ENCODE results near the gene SORCS1. TPM values are rescaled to one million over a fixed set of nuclear protein-coding genes. Genes with fewer than 3 reads are reported as not detected.

SORCS1 gene
- polyA plus RNA-seq, 1 of the 3 experiments (the other 2 are of a cell fraction), result 0.66 TPM

DNA sequence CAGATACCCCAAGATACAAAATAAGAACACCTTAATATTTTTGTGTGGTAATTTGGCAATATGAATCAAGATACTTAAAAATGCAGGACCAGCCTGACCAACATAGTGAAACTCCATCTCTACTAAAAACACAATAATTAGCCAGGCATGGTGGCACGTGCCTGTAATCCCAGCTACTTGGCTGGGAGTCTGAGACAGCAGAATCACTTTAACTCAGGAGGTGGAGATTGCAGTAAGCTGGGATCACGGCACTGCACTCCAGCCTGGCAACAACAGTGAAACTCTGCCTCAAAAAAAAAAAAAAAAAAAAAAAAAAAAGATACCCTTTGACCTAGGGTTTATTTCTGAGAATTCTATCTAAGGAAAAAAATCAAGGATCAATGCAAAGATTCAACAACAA lies 450.7 kb downstream of the SORCS1 start:
- ChIA-PET POLR2A (interaction anchor here (0.9 kb wide), 1 partner anchor 451 kb away, joined by 3 read pairs; the partner anchor contains the start of gene SORCS1), CTCF (interaction anchor here (0.8 to 3.3 kb wide), 3 partner anchors 11 to 322 kb away, joined by 3 to 15 read pairs (median 3); no protein-coding TSS in a partner anchor)
- no peak for DNase-seq
- peak overlapping the region in 1 of 2 experiments; percentile 99; a peak in 2 of 4 replicates for H3K27ac ChIP-seq (ENCODE audit: low read depth in 2 of 2, low read length in 1 of 2)
- H3K4me2 ChIP-seq, result no peak overlapping the region
- H4K20me1 ChIP-seq (ENCODE audit: insufficient read depth), result no peaks in the 10 kb centered on the region
- no peaks in the 10 kb centered on the region for H3K27me3 ChIP-seq (ENCODE audit: insufficient read depth)
- peaks cover 0 to 18% of the 10 kb centered on the region in 2 experiments; a peak in 2 of 4 replicates for H3K4me1 ChIP-seq (ENCODE audit: control insufficient read depth in 1 of 2, insufficient read depth in 2 of 2, low read depth in 1 of 2, low read length in 1 of 2)
- no peaks in the 10 kb centered on the region for H3K79me2 ChIP-seq (ENCODE audit: insufficient read depth)
- no peak overlapping the region for H3K4me3 ChIP-seq (ENCODE audit: low read depth in 2 of 2, low read length in 1 of 2)
- H3K9ac ChIP-seq, result no peak overlapping the region
- H3K9me3 ChIP-seq, result no peaks in the 10 kb centered on the region
- H3F3A ChIP-seq (replicated peaks; ENCODE audit: insufficient read depth), result no peaks in the 10 kb centered on the region
- 25% methylated on average over 2 of the region's 2 CpGs for WGBS (ENCODE audit: low lambda C conversion rate)
- TF ChIP-seq RAD21 (IDR thresholded peaks at IDR 0.05; ENCODE audit: low read length) (0 out of 2 replicates have a peak, but pooled peaks have one; percentile 6), SIN3A (IDR thresholded peaks at IDR 0.05; ENCODE audit: borderline replicate concordance, low read depth, low read length) (no peak), YY1 (IDR thresholded peaks at IDR 0.05; ENCODE audit: low read depth) (no peak)
- TF ChIP-seq, protein P1, sequence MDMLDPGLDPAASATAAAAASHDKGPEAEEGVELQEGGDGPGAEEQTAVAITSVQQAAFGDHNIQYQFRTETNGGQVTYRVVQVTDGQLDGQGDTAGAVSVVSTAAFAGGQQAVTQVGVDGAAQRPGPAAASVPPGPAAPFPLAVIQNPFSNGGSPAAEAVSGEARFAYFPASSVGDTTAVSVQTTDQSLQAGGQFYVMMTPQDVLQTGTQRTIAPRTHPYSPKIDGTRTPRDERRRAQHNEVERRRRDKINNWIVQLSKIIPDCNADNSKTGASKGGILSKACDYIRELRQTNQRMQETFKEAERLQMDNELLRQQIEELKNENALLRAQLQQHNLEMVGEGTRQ (IDR thresholded peaks at IDR 0.05; ENCODE audit: borderline replicate concordance, low read depth, low read length), result no peak
- H3K9me2 ChIP-seq, result no peaks in the 10 kb centered on the region
- no peaks in the 10 kb centered on the region for H3K36me3 ChIP-seq (replicated peaks in 1 of 2; ENCODE audit: control insufficient read depth in 1 of 2, insufficient read depth in 2 of 2, low read length in 1 of 2)
- H2AFZ ChIP-seq (ENCODE audit: low read depth), result no peak overlapping the region

DNA sequence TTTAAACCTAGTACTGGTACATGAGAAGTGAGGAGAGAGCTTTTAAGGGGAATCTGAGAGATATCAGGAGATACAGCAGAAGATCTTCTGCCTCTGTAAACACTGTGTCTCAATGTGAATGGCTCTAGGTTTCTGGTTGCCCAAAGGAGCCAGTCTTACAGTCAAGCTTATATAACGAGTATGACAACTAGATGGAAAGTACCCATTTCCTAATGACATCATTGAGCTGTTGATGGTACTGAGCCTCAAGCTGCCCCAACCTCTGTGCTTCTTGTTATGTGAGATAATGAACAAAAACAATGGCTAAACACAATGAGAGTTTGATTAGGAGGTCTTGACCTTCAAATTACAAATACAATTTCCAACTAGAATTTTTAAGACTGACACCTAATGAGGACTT lies 451.5 kb downstream of the SORCS1 start:
- Histone ChIP-seq H4K20me1 (ENCODE audit: insufficient read depth) (no peaks in the 10 kb centered on the region), H3K4me3 (ENCODE audit: low read depth in 2 of 2, low read length in 1 of 2) (no peak overlapping the region), H3K79me2 (ENCODE audit: insufficient read depth) (no peaks in the 10 kb centered on the region), H2AFZ (ENCODE audit: low read depth) (no peak overlapping the region), H3K27ac (ENCODE audit: low read depth in 2 of 2, low read length in 1 of 2) (peak overlapping the region in 1 of 2 experiments; percentile 99; a peak in 2 of 4 replicates), H3K4me2 (no peak overlapping the region), H3K9me3 (no peaks in the 10 kb centered on the region), H3K36me3 (replicated peaks in 1 of 2; ENCODE audit: control insufficient read depth in 1 of 2, insufficient read depth in 2 of 2, low read length in 1 of 2) (no peaks in the 10 kb centered on the region), H3K9ac (no peak overlapping the region), H3K4me1 (ENCODE audit: control insufficient read depth in 1 of 2, insufficient read depth in 2 of 2, low read depth in 1 of 2, low read length in 1 of 2) (peaks cover 0 to 21% of the 10 kb centered on the region in 2 experiments; a peak in 2 of 4 replicates), H3K27me3 (ENCODE audit: insufficient read depth) (no peaks in the 10 kb centered on the region), H3K9me2 (no peaks in the 10 kb centered on the region), H3F3A (replicated peaks; ENCODE audit: insufficient read depth) (no peaks in the 10 kb centered on the region)
- ChIA-PET POLR2A (interaction anchor here (0.9 kb wide), 1 partner anchor 451 kb away, joined by 3 read pairs; the partner anchor contains the start of gene SORCS1), CTCF (interaction anchor here (0.6 to 3.3 kb wide), 4 partner anchors 11 to 1500 kb away, joined by 3 to 15 read pairs (median 4); no protein-coding TSS in a partner anchor)
- WGBS (ENCODE audit: low lambda C conversion rate), result 0% methylated on average over 1 of the region's 1 CpG
- no peak for TF ChIP-seq GATA2 (CRISPR knock-in tag; IDR thresholded peaks at IDR 0.05)
- no peak for TF ChIP-seq TAF1 (IDR thresholded peaks at IDR 0.05; ENCODE audit: borderline replicate concordance, low read depth, low read length)
- TF ChIP-seq, protein P2, sequence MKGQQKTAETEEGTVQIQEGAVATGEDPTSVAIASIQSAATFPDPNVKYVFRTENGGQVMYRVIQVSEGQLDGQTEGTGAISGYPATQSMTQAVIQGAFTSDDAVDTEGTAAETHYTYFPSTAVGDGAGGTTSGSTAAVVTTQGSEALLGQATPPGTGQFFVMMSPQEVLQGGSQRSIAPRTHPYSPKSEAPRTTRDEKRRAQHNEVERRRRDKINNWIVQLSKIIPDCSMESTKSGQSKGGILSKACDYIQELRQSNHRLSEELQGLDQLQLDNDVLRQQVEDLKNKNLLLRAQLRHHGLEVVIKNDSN (IDR thresholded peaks at IDR 0.05; ENCODE audit: borderline replicate concordance, low read depth), result no peak
- TF ChIP-seq FOXM1 (IDR thresholded peaks at IDR 0.05; ENCODE audit: low read depth), result no peak
- no peak for DNase-seq
